H1 (cell line): Measurements from ENCODE around the gene SRSF7. TPM values are rescaled to one million over a fixed set of nuclear protein-coding genes. Genes with fewer than 3 reads are reported as not detected.

Experiments
- CTCF ChIA-PET: fragments of 300-600 bp; sonication (Branson Sonifier 250); formaldehyde crosslinking; loops from one replicate; lab custom pipeline; 2021; ENCODE audit not compliant: partially characterized antibody; lab: Charles Lee
- POLR2A ChIA-PET: fragments of 300-600 bp; sonication (Branson Sonifier 250); formaldehyde crosslinking; loops from one replicate; lab custom pipeline; 2021; ENCODE audit warnings: inconsistent platforms; ENCODE audit not compliant: partially characterized antibody; lab: Charles Lee
- DNase-seq, 2 experiments: peaks; one replicate each; pipeline versions ENCODE4 v3.0.0 to v3.0.0-alpha.2; 2010 to 2022; ENCODE audit warnings: low spot score in 2 of 2, low read depth in 1 of 2, mixed read lengths in 1 of 2
- FAIRE-seq: peaks from 2 replicates; lab custom pipeline; 2011; peaks lifted over from hg19 to GRCh38; lab: Jason Lieb, UNC
- H2AFZ ChIP-seq: 2 replicates; pipeline ENCODE4 v1.8.1; 2012; ENCODE audit warnings: low read length, inconsistent platforms
- H2AK5ac ChIP-seq: 2 replicates; pipeline ENCODE4 v1.6.1; 2013; ENCODE audit warnings: low read depth, low read length
- H2BK120ac ChIP-seq: replicated peaks from 2 replicates; pipeline ENCODE3; 2013; ENCODE audit warnings: low read depth, low read length, inconsistent platforms
- H2BK12ac ChIP-seq: 2 replicates; pipeline ENCODE4 v1.6.1; 2013; ENCODE audit warnings: low read depth, low read length
- H2BK15ac ChIP-seq: 2 replicates; pipeline ENCODE4 v1.6.1; 2013; ENCODE audit warnings: low read length
- H2BK20ac ChIP-seq: 2 replicates; pipeline ENCODE4 v1.6.1; 2013; ENCODE audit warnings: low read length
- H2BK5ac ChIP-seq: 2 replicates; pipeline ENCODE4 v1.6.1; 2013; ENCODE audit warnings: low read depth, low read length
- H3K14ac ChIP-seq: 2 replicates; pipeline ENCODE4 v1.6.1; 2013; ENCODE audit warnings: inconsistent platforms; ENCODE audit not compliant: insufficient read length
- H3K18ac ChIP-seq: 2 replicates; pipeline ENCODE4 v1.6.1; 2013; ENCODE audit warnings: low read length; ENCODE audit errors: extremely low read depth
- H3K23ac ChIP-seq: 2 replicates; pipeline ENCODE4 v1.6.1; 2013; ENCODE audit warnings: inconsistent platforms; ENCODE audit not compliant: insufficient read length
- H3K23me2 ChIP-seq: 2 replicates; pipeline ENCODE4 v1.6.1; 2013; ENCODE audit warnings: low read depth, low read length
- H3K27ac ChIP-seq: 2 replicates; pipeline ENCODE4 v1.6.1; 2011; ENCODE audit warnings: low read depth, low read length, inconsistent platforms
- H3K27me3 ChIP-seq, 4 experiments: replicated peaks in 1 of 4; 1 replicate in 1 of 4; 2 replicates in 3 of 4; pipeline versions ENCODE4 v1.6.1 to v1.8.1; 2011 to 2013; ENCODE audit warnings: low read length in 3 of 4, mild to moderate bottlenecking in 3 of 4, inconsistent platforms in 2 of 4, mixed read lengths in 2 of 4, moderate library complexity in 1 of 4; ENCODE audit not compliant: control insufficient read depth in 3 of 4, insufficient read depth in 3 of 4; ENCODE audit errors: extremely low read depth in 1 of 4
- H3K36me3 ChIP-seq, 4 experiments: 2 replicates each; pipeline versions ENCODE4 v1.6.1 to v1.8.1; 2011 to 2013; ENCODE audit warnings: mild to moderate bottlenecking in 4 of 4, low read length in 3 of 4, moderate library complexity in 2 of 4, control low read depth in 1 of 4, inconsistent platforms in 1 of 4; ENCODE audit not compliant: insufficient read depth in 4 of 4, control insufficient read depth in 2 of 4
- H3K4ac ChIP-seq: replicated peaks from 2 replicates; pipeline ENCODE3; 2013; ENCODE audit warnings: low read length, low read depth, mixed read lengths, inconsistent platforms; ENCODE audit not compliant: insufficient read length
- H3K4me1 ChIP-seq, 4 experiments: replicated peaks in 1 of 4; 1 replicate in 1 of 4; 2 replicates in 3 of 4; pipeline versions ENCODE4 v1.6.1 to v1.8.1; 2011 to 2013; ENCODE audit warnings: low read length in 3 of 4, inconsistent platforms in 2 of 4, mixed read lengths in 1 of 4; ENCODE audit not compliant: insufficient read depth in 4 of 4, control insufficient read depth in 3 of 4
- H3K4me2 ChIP-seq, 2 experiments: 2 replicates each; pipeline versions ENCODE4 v1.6.1 to v1.8.1; 2011 to 2013; ENCODE audit warnings: low read depth in 2 of 2, low read length in 2 of 2, control low read depth in 1 of 2, inconsistent platforms in 1 of 2, mild to moderate bottlenecking in 1 of 2; ENCODE audit not compliant: insufficient read depth in 1 of 2
- H3K4me3 ChIP-seq, 4 experiments: fragments of 200-600, 300-600 bp in 1 of 4; sonication (generic), shearing (Covaris generic), sonication (Bioruptor Twin) in 1 of 4; 2 replicates each; pipeline versions ENCODE4 v1.5.1 to v1.8.1; 2011 to 2016; ENCODE audit warnings: low read length in 4 of 4, low read depth in 3 of 4, control low read depth in 2 of 4, inconsistent platforms in 2 of 4, mild to moderate bottlenecking in 2 of 4, mixed read lengths in 1 of 4, moderate library complexity in 1 of 4; ENCODE audit not compliant: insufficient read depth in 2 of 4; ENCODE audit errors: extremely low read depth in 1 of 4
- H3K56ac ChIP-seq: replicated peaks from 2 replicates; pipeline ENCODE3; 2013; ENCODE audit warnings: low read depth, mild to moderate bottlenecking, mixed read lengths, low read length, inconsistent platforms; ENCODE audit not compliant: insufficient read length
- H3K79me1 ChIP-seq: 2 replicates; pipeline ENCODE4 v1.6.1; 2013; ENCODE audit warnings: low read depth, low read length, control low read depth
- H3K79me2 ChIP-seq, 2 experiments: 2 replicates each; pipeline versions ENCODE4 v1.6.1 to v1.8.1; 2012 to 2013; ENCODE audit warnings: low read length in 2 of 2, mild to moderate bottlenecking in 2 of 2, inconsistent platforms in 1 of 2; ENCODE audit not compliant: insufficient read depth in 2 of 2, control insufficient read depth in 1 of 2
- H3K9ac ChIP-seq, 4 experiments: replicated peaks in 1 of 4; 1 replicate in 1 of 4; 2 replicates in 3 of 4; pipeline versions ENCODE4 v1.6.1 to v1.8.1; 2011 to 2013; ENCODE audit warnings: low read depth in 3 of 4, low read length in 3 of 4, control low read depth in 2 of 4, mild to moderate bottlenecking in 2 of 4, moderate library complexity in 2 of 4, inconsistent platforms in 1 of 4; ENCODE audit errors: extremely low read depth in 1 of 4
- H3K9me3 ChIP-seq, 2 experiments: 2 replicates each; pipeline versions ENCODE4 v1.6.1 to v1.8.1; 2012 to 2013; ENCODE audit warnings: mild to moderate bottlenecking in 2 of 2, moderate library complexity in 2 of 2, control low read depth in 1 of 2, inconsistent platforms in 1 of 2, low read depth in 1 of 2, low read length in 1 of 2, mixed read lengths in 1 of 2; ENCODE audit not compliant: insufficient read depth in 2 of 2
- H4K20me1 ChIP-seq, 2 experiments: replicated peaks in 1 of 2; 2 replicates each; pipeline versions ENCODE3 to v1.8.1; 2011 to 2013; ENCODE audit warnings: inconsistent platforms in 2 of 2, low read length in 2 of 2, mild to moderate bottlenecking in 1 of 2; ENCODE audit not compliant: insufficient read depth in 2 of 2, control insufficient read depth in 1 of 2
- H4K5ac ChIP-seq: 2 replicates; pipeline ENCODE4 v1.6.1; 2013; ENCODE audit warnings: low read length, low read depth, mixed read lengths, inconsistent platforms; ENCODE audit not compliant: insufficient read length
- H4K8ac ChIP-seq: 2 replicates; pipeline ENCODE4 v1.8.0; 2013; ENCODE audit warnings: mild to moderate bottlenecking, moderate library complexity, low read length, inconsistent platforms; ENCODE audit not compliant: insufficient read depth; ENCODE audit errors: extremely low read depth
- H4K91ac ChIP-seq: replicated peaks from 2 replicates; pipeline ENCODE3; 2013; ENCODE audit warnings: low read length, mixed read lengths, inconsistent platforms; ENCODE audit not compliant: insufficient read length
- BACH1 ChIP-seq: IDR thresholded peaks from 2 replicates; pipeline ENCODE4 v1.6.1; 2012; ENCODE audit warnings: low read length, improper control_type of control experiment
- KDM4A ChIP-seq: IDR thresholded peaks from one replicate; pipeline ENCODE4 v1.7.1; 2012; ENCODE audit warnings: low read depth, mild to moderate bottlenecking, moderate library complexity, low read length, inconsistent platforms; ENCODE audit not compliant: severe bottlenecking
- POLR2A ChIP-seq, 2 experiments: IDR thresholded peaks; 1 replicate in 1 of 2; 2 replicates in 1 of 2; pipeline ENCODE4 v1.6.1; 2011; ENCODE audit warnings: low read depth in 2 of 2, low read length in 2 of 2, mild to moderate bottlenecking in 2 of 2; ENCODE audit errors: control extremely low read depth in 1 of 2
- TCF12 ChIP-seq: IDR thresholded peaks from 2 replicates; pipeline ENCODE4 v1.6.1; 2011; ENCODE audit warnings: low read depth, mild to moderate bottlenecking, low read length
- WGBS, 2 experiments: shearing (Covaris generic) in 1 of 2; methylation state at CpG; one replicate each; pipeline versions ENCODE4 v1.1.6 to v1.1.7; 2013 to 2015; ENCODE audit warnings: low lambda C conversion rate in 2 of 2, mixed read lengths in 2 of 2, inconsistent platforms in 1 of 2, low coverage in 1 of 2, missing lambda C conversion rate in 1 of 2; ENCODE audit not compliant: insufficient replicate concordance in 2 of 2, insufficient coverage in 1 of 2, insufficient read length in 1 of 2; ENCODE audit errors: extremely low coverage in 1 of 2, missing lambda C conversion rate in 1 of 2; 5-methylcytosine and 5-hydroxymethylcytosine counted together
- polyA plus RNA-seq, 7 experiments: library from polyadenylated mRNA; depleted of rRNA in 3 of 7; stranded (reverse) in 5 of 7; unstranded in 2 of 7; fragments of >200 nt in 5 of 7; fragments of 200-250 nt in 2 of 7; gene quantifications; 1 replicate in 5 of 7; 2 replicates in 1 of 7; 4 replicates in 1 of 7; pipeline versions ENCODE4 v1.2.1 to v1.2.3, GENCODE V29; 2011 to 2013; ENCODE audit warnings: missing spikeins in 2 of 7, mixed read lengths in 2 of 7
- total RNA-seq: library from RNA; stranded (reverse); fragmentation: NEBNext Ultra II Directional; extraction: Animal tissue kit (Norgen Biotek cat#: 25700); gene quantifications from 2 replicates; pipeline ENCODE4 v1.2.1, GENCODE V29; 2021

The SRSF7 gene
- total and polyA plus RNA-seq, 2 of the 8 experiments (the other 6 are each of a cell fraction or from before 2014, with no cell fraction given): 370 to 415 TPM

DNA sequence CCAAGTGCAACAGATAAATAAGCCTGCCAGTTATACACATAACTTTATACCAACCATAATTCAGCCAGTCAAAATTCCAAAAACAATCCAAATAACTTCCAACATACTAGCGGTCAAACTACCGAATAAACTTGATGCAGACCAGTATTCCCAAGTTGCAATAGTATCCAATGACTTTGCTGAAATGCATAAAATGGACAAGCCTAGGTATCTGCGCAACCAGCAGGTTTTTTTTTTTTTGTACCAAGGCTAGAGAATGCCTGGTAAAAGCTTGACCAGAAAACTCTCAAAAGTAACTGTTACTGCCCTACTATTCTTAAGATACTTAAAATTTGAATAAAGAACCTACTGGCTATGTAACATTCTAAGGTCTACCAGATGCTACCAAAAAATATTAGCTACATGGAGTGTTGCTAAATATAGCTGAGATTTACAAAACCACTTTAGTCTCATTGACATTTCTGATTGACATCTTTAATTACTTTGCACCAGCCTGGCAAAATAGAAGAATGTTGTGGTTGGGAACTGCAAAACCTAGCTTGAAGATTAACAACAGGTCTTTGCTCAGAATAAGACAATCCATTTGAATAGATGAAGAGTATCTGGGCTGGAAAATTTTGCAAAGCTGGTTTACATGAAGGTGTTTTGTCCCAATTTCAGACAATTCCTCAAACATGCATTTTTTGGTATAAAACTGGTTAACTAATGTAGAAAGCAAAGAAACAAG lies 7.3 kb downstream of the SRSF7 start:
- Histone ChIP-seq H3K18ac (no peak overlapping the region), H3K4ac (no peak overlapping the region), H4K91ac (no peak overlapping the region), H3K4me3 (no peak overlapping the region), H3K56ac (no peak overlapping the region), H3K4me2 (no peak overlapping the region), H3K4me1 (peaks cover 0 to 4% (median 0%) of the 10 kb centered on the region in 4 experiments; a peak in 1 of 7 replicates), H3K9me3 (no peaks in the 10 kb centered on the region), H2BK5ac (no peak overlapping the region), H3K23ac (no peak overlapping the region), H4K20me1 (peaks cover 18 to 21% of the 10 kb centered on the region in 2 experiments), H2BK120ac (no peak overlapping the region), H4K5ac (no peak overlapping the region), H3K9ac (no peak overlapping the region), H2BK15ac (no peak overlapping the region), H2BK20ac (no peak overlapping the region), H3K27me3 (no peaks in the 10 kb centered on the region), H3K27ac (no peak overlapping the region), H2AK5ac (no peak overlapping the region), H3K36me3 (peaks cover 33 to 73% (median 55%) of the 10 kb centered on the region in 4 experiments), H2BK12ac (no peak overlapping the region), H3K79me1 (no peaks in the 10 kb centered on the region), H2AFZ (no peak overlapping the region), H4K8ac (no peak overlapping the region), H3K14ac (no peak overlapping the region), H3K79me2 (peaks cover 3 to 49% of the 10 kb centered on the region in 2 experiments; a peak in 3 of 4 replicates), H3K23me2 (no peaks in the 10 kb centered on the region)
- no peak for FAIRE-seq
- ChIA-PET CTCF (interaction anchor here (0.6 to 1.5 kb wide), 8 partner anchors 9 to 219 kb away, joined by 3 to 10 read pairs (median 3); no protein-coding TSS in a partner anchor), POLR2A (interaction anchor here (0.7 to 24.3 kb wide), 33 partner anchors 5 to 458 kb away, joined by 3 to 486 read pairs (median 4); partner anchors contain the start of genes DHX57, GALM, HNRNPLL and MORN2)
- TF ChIP-seq KDM4A (no peak), POLR2A (IDR thresholded peaks at IDR 0.05; ENCODE audit: control extremely low read depth in 1 of 2, low read depth in 2 of 2, low read length in 2 of 2) (peak in 1 of 2 experiments; percentile 56; a peak in 2 of 3 replicates), BACH1 (no peak), TCF12 (no peak)
- WGBS, 2 experiments: 94% methylated on average over 3 of the region's 3 CpGs; no CpG with 5 or more reads in 1 of the 2 experiments
- DNase-seq: no peak
